A549 (cell line): ENCODE data around the gene GRID2.

Source experiments
- CHD4 ChIP-seq: fragments of 200-600 bp; sonication (generic); IDR thresholded peaks from 2 replicates; pipeline ENCODE4 v1.6.1; 2016; ENCODE audit warnings: antibody characterized with exemption, mild to moderate bottlenecking, borderline replicate concordance
- ESRRA ChIP-seq: fragments of 150-350 bp; IDR thresholded peaks from 2 replicates; pipeline ENCODE4 v1.6.1; 2014; ENCODE audit warnings: mild to moderate bottlenecking, low read length, borderline replicate concordance
- JUN ChIP-seq, 2 experiments: fragments of >200 bp; sonication (Bioruptor Twin); formaldehyde crosslinking; IDR thresholded peaks; 2 replicates in 1 of 2; 3 replicates in 1 of 2; pipeline ENCODE4 v1.6.1; 2016 to 2017
- MAFK ChIP-seq: fragments of 450-650 bp; IDR thresholded peaks from 2 replicates; pipeline ENCODE4 v1.6.1; 2014; ENCODE audit not compliant: partially characterized antibody
- POLR2A ChIP-seq: IDR thresholded peaks from 2 replicates; pipeline ENCODE4 v1.6.1; 2012; ENCODE audit warnings: mild to moderate bottlenecking, low read length
- REST ChIP-seq: fragments of 200-600 bp; sonication (generic); IDR thresholded peaks from 2 replicates; pipeline ENCODE4 v1.6.1; 2016; ENCODE audit warnings: antibody characterized with exemption, mild to moderate bottlenecking, moderate library complexity
- USF2 ChIP-seq: fragments of 450-650 bp; IDR thresholded peaks from 2 replicates; pipeline ENCODE4 v1.6.1; 2014; ENCODE audit warnings: antibody characterized with exemption
- TF ChIP-seq, protein P1 (sequence below): fragments of >200 bp; sonication (Bioruptor Twin); formaldehyde crosslinking; IDR thresholded peaks from 3 replicates; pipeline ENCODE4 v1.5.1; 2016
- TF ChIP-seq, protein P2 (sequence below): IDR thresholded peaks from 2 replicates; pipeline ENCODE4 v1.6.1; 2012

- TF ChIP-seq JUN (IDR thresholded peaks at IDR 0.05): no peak
- TF ChIP-seq, protein P1, sequence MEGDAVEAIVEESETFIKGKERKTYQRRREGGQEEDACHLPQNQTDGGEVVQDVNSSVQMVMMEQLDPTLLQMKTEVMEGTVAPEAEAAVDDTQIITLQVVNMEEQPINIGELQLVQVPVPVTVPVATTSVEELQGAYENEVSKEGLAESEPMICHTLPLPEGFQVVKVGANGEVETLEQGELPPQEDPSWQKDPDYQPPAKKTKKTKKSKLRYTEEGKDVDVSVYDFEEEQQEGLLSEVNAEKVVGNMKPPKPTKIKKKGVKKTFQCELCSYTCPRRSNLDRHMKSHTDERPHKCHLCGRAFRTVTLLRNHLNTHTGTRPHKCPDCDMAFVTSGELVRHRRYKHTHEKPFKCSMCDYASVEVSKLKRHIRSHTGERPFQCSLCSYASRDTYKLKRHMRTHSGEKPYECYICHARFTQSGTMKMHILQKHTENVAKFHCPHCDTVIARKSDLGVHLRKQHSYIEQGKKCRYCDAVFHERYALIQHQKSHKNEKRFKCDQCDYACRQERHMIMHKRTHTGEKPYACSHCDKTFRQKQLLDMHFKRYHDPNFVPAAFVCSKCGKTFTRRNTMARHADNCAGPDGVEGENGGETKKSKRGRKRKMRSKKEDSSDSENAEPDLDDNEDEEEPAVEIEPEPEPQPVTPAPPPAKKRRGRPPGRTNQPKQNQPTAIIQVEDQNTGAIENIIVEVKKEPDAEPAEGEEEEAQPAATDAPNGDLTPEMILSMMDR: no peak
- TF ChIP-seq MAFK: no peak
- no peak for TF ChIP-seq USF2
- TF ChIP-seq POLR2A: no peak
- TF ChIP-seq ESRRA: no peak
- TF ChIP-seq, protein P2, sequence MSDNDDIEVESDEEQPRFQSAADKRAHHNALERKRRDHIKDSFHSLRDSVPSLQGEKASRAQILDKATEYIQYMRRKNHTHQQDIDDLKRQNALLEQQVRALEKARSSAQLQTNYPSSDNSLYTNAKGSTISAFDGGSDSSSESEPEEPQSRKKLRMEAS: no peak
- TF ChIP-seq REST: no peak
- no peak for TF ChIP-seq CHD4
Measured at GRCh38 chr4:93501244-93501643, 1197.5 kb downstream of the GRID2 start.
